Esophagus muscularis mucosa (tissue), 4 donors: ENCODE results near the gene RAPGEF2.

Experiments used
- EP300 ChIP-seq: sonication (generic); formaldehyde crosslinking; IDR thresholded peaks from one replicate; pipeline ENCODE4 v1.6.1; 2017; ENCODE audit warnings: antibody characterized with exemption
- POLR2A ChIP-seq: fragments of 450-650 bp; IDR thresholded peaks from one replicate; pipeline ENCODE4 v1.6.1; 2017; ENCODE audit warnings: antibody characterized with exemption, moderate library complexity, mild to moderate bottlenecking, low read depth
- POLR2AphosphoS5 ChIP-seq, 2 donors: sonication (generic); formaldehyde crosslinking; IDR thresholded peaks; one replicate each; pipeline ENCODE4 v1.6.1; 2017; ENCODE audit warnings: antibody characterized with exemption in 2 of 2
- TF ChIP-seq, protein P1 (sequence below), 3 experiments: fragments of 200-600 bp in 2 of 3; fragments of 450-650 bp in 1 of 3; sonication (generic) in 2 of 3; IDR thresholded peaks; one replicate each; pipeline ENCODE4 v1.5.1; 2017 to 2019; ENCODE audit warnings: antibody characterized with exemption in 3 of 3, mild to moderate bottlenecking in 2 of 3, moderate library complexity in 1 of 3

DNA sequence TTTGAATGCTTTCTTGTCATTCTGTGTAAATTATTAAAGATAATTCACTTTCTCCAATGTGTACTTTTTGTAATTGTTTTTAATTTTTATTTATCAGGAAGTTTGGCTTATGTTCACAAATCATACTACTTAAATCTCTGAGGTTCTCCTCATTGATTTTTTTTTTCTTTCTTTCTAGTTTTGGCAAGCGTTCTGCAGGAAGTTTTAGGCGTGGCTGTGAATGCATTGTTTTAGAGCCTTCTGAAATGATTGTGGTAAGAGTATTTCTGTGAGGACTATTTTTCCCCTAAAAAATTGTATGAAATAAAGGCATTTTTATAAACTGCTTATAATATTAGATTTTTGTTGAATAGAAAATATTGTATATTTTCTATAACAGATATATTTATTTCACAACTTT lies 135.8 kb downstream of the RAPGEF2 start:
- TF ChIP-seq POLR2AphosphoS5 (IDR thresholded peaks at IDR 0.05) (no peak), POLR2A (no peak), EP300 (no peak)
- TF ChIP-seq, protein P1, sequence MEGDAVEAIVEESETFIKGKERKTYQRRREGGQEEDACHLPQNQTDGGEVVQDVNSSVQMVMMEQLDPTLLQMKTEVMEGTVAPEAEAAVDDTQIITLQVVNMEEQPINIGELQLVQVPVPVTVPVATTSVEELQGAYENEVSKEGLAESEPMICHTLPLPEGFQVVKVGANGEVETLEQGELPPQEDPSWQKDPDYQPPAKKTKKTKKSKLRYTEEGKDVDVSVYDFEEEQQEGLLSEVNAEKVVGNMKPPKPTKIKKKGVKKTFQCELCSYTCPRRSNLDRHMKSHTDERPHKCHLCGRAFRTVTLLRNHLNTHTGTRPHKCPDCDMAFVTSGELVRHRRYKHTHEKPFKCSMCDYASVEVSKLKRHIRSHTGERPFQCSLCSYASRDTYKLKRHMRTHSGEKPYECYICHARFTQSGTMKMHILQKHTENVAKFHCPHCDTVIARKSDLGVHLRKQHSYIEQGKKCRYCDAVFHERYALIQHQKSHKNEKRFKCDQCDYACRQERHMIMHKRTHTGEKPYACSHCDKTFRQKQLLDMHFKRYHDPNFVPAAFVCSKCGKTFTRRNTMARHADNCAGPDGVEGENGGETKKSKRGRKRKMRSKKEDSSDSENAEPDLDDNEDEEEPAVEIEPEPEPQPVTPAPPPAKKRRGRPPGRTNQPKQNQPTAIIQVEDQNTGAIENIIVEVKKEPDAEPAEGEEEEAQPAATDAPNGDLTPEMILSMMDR (IDR thresholded peaks at IDR 0.05), result no peak
